Endothelial cell (in vitro differentiated cells): ENCODE measurements around the gene AQP6. TPM values are rescaled to one million over a fixed set of nuclear protein-coding genes. Genes with fewer than 3 reads are reported as not detected.

Experiments used
- DNase-seq: peaks from one replicate; pipeline ENCODE4 v3.0.0; 2021; ENCODE audit warnings: low spot score
- H3K27ac Mint-ChIP-seq: one replicate; pipeline ENCODE4 v1.8.0; 2021; ENCODE audit warnings: mixed read lengths, inconsistent platforms; ENCODE audit not compliant: unreplicated experiment
- H3K27me3 Mint-ChIP-seq: one replicate; pipeline ENCODE4 v1.8.0; 2021; ENCODE audit warnings: mild to moderate bottlenecking, moderate library complexity, mixed read lengths, inconsistent platforms; ENCODE audit not compliant: unreplicated experiment
- H3K36me3 Mint-ChIP-seq: one replicate; pipeline ENCODE4 v1.8.0; 2021; ENCODE audit warnings: mild to moderate bottlenecking, low read depth, mixed read lengths, inconsistent platforms; ENCODE audit not compliant: unreplicated experiment
- H3K4me1 Mint-ChIP-seq: one replicate; pipeline ENCODE4 v1.8.0; 2021; ENCODE audit warnings: mild to moderate bottlenecking, mixed read lengths, inconsistent platforms; ENCODE audit not compliant: unreplicated experiment
- H3K4me3 Mint-ChIP-seq: one replicate; pipeline ENCODE4 v1.8.0; 2021; ENCODE audit warnings: mild to moderate bottlenecking, mixed read lengths, inconsistent platforms; ENCODE audit not compliant: unreplicated experiment
- H3K9me3 Mint-ChIP-seq: one replicate; pipeline ENCODE4 v1.8.0; 2021; ENCODE audit warnings: mixed read lengths, inconsistent platforms; ENCODE audit not compliant: unreplicated experiment
- total RNA-seq: library from RNA; stranded (reverse); fragmentation: NEBNext Ultra II Directional; extraction: Animal tissue kit (Norgen Biotek cat#: 25700); gene quantifications from one replicate; pipeline ENCODE4 v1.2.1, GENCODE V29; 2021; ENCODE audit not compliant: unreplicated experiment
- TF ChIP-seq, protein P1 (sequence below): fragments of 200-600 bp; sonication (generic); IDR thresholded peaks from one replicate; pipeline ENCODE4 v1.5.0; 2021; ENCODE audit warnings: antibody characterized with exemption; ENCODE audit not compliant: unreplicated experiment

The AQP6 gene
- total RNA-seq, 1 donor from 2014 or later = not detected

- TF ChIP-seq, protein P1, sequence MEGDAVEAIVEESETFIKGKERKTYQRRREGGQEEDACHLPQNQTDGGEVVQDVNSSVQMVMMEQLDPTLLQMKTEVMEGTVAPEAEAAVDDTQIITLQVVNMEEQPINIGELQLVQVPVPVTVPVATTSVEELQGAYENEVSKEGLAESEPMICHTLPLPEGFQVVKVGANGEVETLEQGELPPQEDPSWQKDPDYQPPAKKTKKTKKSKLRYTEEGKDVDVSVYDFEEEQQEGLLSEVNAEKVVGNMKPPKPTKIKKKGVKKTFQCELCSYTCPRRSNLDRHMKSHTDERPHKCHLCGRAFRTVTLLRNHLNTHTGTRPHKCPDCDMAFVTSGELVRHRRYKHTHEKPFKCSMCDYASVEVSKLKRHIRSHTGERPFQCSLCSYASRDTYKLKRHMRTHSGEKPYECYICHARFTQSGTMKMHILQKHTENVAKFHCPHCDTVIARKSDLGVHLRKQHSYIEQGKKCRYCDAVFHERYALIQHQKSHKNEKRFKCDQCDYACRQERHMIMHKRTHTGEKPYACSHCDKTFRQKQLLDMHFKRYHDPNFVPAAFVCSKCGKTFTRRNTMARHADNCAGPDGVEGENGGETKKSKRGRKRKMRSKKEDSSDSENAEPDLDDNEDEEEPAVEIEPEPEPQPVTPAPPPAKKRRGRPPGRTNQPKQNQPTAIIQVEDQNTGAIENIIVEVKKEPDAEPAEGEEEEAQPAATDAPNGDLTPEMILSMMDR = no peak
- peaks cover 11% of the 10 kb centered on the region for H3K27me3 Mint-ChIP-seq
These were observed 3.7 kb upstream of the AQP6 start for GRCh38 chr12:49969027-49969426.

DNA sequence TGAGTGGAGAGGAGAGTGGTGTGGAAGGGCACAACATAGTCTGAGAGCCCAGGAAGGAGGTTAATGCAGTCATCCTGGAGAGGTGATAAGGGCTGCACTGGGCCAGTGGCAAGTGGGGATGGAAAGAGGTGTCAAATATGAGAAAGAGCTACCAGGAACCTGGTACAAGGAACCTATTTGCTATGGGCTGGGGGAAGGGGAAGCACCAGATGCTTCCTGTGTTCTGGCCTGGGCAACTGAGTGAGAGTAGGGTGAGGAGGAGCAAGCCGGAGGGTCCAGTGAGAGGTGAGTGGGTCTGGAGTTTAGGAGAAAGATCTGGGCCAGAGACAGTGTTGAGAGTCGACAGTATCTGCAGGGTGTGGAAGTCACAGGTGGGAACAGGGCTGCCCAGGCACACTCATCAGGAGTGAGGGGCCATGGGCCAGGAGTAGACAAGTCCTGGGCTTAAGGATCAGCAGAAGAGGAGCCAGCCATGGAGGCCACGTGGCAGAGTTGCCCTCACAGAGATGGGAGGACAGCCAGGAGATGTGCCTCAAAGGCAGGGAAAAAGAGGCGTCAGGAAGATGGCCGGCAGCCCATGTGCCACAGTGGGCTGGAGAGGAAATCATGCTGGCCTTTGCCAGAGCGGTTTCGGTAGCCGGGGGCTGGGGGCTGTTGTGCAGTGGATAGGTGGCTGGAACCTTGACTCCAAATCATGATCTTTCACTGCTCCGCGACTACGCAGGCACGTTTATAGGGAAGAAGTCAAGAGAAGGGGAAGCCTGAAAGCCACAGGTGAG, 2.9 kb upstream of the AQP6 start:
- no peaks in the 10 kb centered on the region for H3K9me3 Mint-ChIP-seq
- no peak for DNase-seq
- H3K36me3 Mint-ChIP-seq = peaks cover under 1% of the 10 kb centered on the region
- H3K4me3 Mint-ChIP-seq = no peak overlapping the region
- TF ChIP-seq, protein P1 = no peak
- peaks cover 9% of the 10 kb centered on the region for H3K27me3 Mint-ChIP-seq
- no peak overlapping the region for H3K27ac Mint-ChIP-seq
- H3K4me1 Mint-ChIP-seq = no peaks in the 10 kb centered on the region

More at GRCh38 chr12:49969027-49969426, 3.7 kb upstream of the AQP6 start:
- Mint-ChIP-seq H3K9me3 (no peaks in the 10 kb centered on the region), H3K4me1 (no peaks in the 10 kb centered on the region), H3K36me3 (no peaks in the 10 kb centered on the region), H3K4me3 (no peak overlapping the region), H3K27ac (no peak overlapping the region)
- no peak for DNase-seq

DNA sequence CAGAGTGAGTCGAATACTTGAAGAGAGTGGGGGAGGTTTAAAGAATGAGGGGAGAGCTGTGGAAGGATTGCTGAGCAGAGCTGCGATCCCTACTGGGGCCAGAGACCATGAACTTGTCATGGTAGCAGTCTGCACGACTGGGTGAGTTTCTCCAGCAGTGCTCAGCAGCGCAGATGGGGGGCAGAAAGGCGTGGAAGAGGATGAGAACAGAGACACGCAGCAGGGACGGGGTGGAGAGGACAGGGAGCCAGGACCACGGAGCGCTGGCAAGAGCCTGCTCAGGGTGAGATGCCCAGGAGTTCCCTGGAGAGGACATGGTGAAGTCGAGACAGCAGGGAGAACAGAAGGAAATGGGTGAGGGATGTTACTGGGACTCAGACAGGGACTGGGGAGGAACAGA, 2.1 kb upstream of the AQP6 start:
- Mint-ChIP-seq H3K36me3 (peaks cover 4% of the 10 kb centered on the region), H3K9me3 (no peaks in the 10 kb centered on the region), H3K27me3 (peaks cover 9% of the 10 kb centered on the region), H3K27ac (no peak overlapping the region), H3K4me3 (no peak overlapping the region), H3K4me1 (no peaks in the 10 kb centered on the region)
- TF ChIP-seq, protein P1 = no peak
- DNase-seq = no peak

DNA sequence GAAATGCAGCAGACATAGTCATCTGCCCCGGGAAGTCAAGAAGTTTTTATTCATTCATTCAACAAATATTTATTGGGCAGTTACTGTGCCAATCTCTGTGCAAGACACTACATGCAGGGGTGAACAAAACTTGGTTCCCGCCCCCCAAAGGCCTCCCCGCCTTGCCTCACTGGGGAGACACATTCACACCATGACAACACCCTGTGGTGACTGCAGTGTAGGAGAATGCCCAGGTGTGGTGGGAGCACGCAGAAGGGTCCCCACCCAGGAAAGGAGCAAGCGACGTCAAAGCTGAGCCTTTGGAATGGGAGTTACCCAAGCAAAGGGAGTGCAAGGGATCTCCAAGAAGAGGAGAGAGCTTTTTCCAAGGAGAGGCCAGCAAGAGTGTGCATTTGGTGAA, 1.6 kb upstream of the AQP6 start:
- peaks cover 4% of the 10 kb centered on the region for H3K36me3 Mint-ChIP-seq
- H3K27ac Mint-ChIP-seq = no peak overlapping the region
- no peak for DNase-seq
- H3K4me3 Mint-ChIP-seq = no peak overlapping the region
- H3K4me1 Mint-ChIP-seq = no peaks in the 10 kb centered on the region
- H3K27me3 Mint-ChIP-seq = peaks cover 8% of the 10 kb centered on the region
- TF ChIP-seq, protein P1 = no peak
- H3K9me3 Mint-ChIP-seq = no peaks in the 10 kb centered on the region

DNA sequence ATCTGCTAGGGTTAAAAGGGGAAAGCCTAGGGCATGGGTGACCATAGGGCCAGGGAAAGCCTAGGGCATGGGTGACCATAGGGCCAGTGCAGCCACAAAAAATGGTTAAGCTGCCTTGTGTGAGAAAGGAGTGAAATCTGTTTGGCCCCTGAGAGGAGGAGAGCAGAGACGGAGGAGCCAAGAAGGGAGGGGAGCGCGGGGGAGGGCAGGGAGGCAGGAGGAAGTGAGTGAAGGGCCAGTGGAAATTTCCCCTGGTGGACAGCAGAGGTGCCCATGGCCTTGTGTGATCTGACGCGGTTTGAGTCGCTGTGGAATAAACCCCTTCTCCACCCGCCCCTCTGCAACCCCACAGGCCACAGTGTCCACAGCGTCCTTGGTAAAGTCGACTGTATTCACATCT, 618 bp upstream of the AQP6 start:
- H3K9me3 Mint-ChIP-seq = no peaks in the 10 kb centered on the region
- TF ChIP-seq, protein P1 = no peak
- no peak overlapping the region for H3K27ac Mint-ChIP-seq
- no peak for DNase-seq
- H3K4me1 Mint-ChIP-seq = no peaks in the 10 kb centered on the region
- H3K4me3 Mint-ChIP-seq = no peak overlapping the region
- H3K36me3 Mint-ChIP-seq = peaks cover 4% of the 10 kb centered on the region
- H3K27me3 Mint-ChIP-seq = peaks cover 3% of the 10 kb centered on the region
